GM23248 (cell line): Measurements from ENCODE around the gene TSNAX. TPM values are rescaled to one million over a fixed set of nuclear protein-coding genes. Genes with fewer than 3 reads are reported as not detected.
A peak's percentile ranks its signal among the peaks of the same experiment; 100 is the strongest.

ENCODE experiments used
- DNase-seq: peaks from one replicate; pipeline ENCODE4 v3.0.0-alpha.2; 2015
- H2AFZ ChIP-seq: fragments of 200-600 bp; sonication (generic); 2 replicates; pipeline ENCODE4 v1.6.1; 2016; ENCODE audit warnings: antibody characterized with exemption
- H3F3A ChIP-seq: fragments of 200-600 bp; sonication (generic); 2 replicates; pipeline ENCODE4 v1.6.1; 2016; ENCODE audit warnings: mild to moderate bottlenecking, antibody characterized with exemption, mixed run types; ENCODE audit not compliant: insufficient read depth
- H3K27ac ChIP-seq: fragments of 200-600 bp; sonication (generic); 2 replicates; pipeline ENCODE4 v1.5.1; 2016; ENCODE audit warnings: mild to moderate bottlenecking
- H3K27me3 ChIP-seq: fragments of 200-600 bp; sonication (generic); replicated peaks from 2 replicates; pipeline ENCODE4 v1.6.1; 2016; ENCODE audit warnings: mild to moderate bottlenecking; ENCODE audit not compliant: insufficient read depth
- H3K36me3 ChIP-seq: fragments of 200-600 bp; sonication (generic); 2 replicates; pipeline ENCODE4 v1.6.1; 2016; ENCODE audit warnings: low read depth, mild to moderate bottlenecking
- H3K4me1 ChIP-seq: fragments of 200-600 bp; sonication (generic); 2 replicates; pipeline ENCODE4 v1.6.1; 2016; ENCODE audit warnings: mild to moderate bottlenecking; ENCODE audit not compliant: insufficient read depth
- H3K4me2 ChIP-seq: fragments of 200-600 bp; sonication (generic); one replicate; pipeline ENCODE4 v1.6.1; 2016; ENCODE audit warnings: mild to moderate bottlenecking; ENCODE audit not compliant: unreplicated experiment
- H3K4me3 ChIP-seq: fragments of 200-600 bp; sonication (generic); 2 replicates; pipeline ENCODE4 v1.5.1; 2016; ENCODE audit warnings: mild to moderate bottlenecking
- H3K79me2 ChIP-seq: fragments of 200-600 bp; sonication (generic); 2 replicates; pipeline ENCODE4 v1.6.1; 2016; ENCODE audit warnings: mild to moderate bottlenecking; ENCODE audit not compliant: insufficient read depth
- H3K9ac ChIP-seq: fragments of 200-600 bp; sonication (generic); 2 replicates; pipeline ENCODE4 v1.6.1; 2016; ENCODE audit warnings: mild to moderate bottlenecking
- H3K9me2 ChIP-seq: fragments of 200-600 bp; sonication (generic); 2 replicates; pipeline ENCODE4 v1.6.1; 2016; ENCODE audit warnings: mixed run types, mild to moderate bottlenecking, moderate library complexity; ENCODE audit not compliant: insufficient read depth
- H3K9me3 ChIP-seq: fragments of 200-600 bp; sonication (generic); one replicate; pipeline ENCODE4 v1.6.1; 2017; ENCODE audit warnings: low read depth
- H4K20me1 ChIP-seq: fragments of 200-600 bp; sonication (generic); 2 replicates; pipeline ENCODE4 v1.6.0; 2016; ENCODE audit not compliant: insufficient read depth
- EZH2 ChIP-seq: fragments of 200-600 bp; sonication (generic); IDR thresholded peaks from 2 replicates; pipeline ENCODE4 v1.6.1; 2018; ENCODE audit warnings: antibody characterized with exemption, mild to moderate bottlenecking; ENCODE audit not compliant: insufficient read depth, poor library complexity, severe bottlenecking
- EZH2phosphoT487 ChIP-seq: fragments of 200-600 bp; sonication (generic); IDR thresholded peaks from 2 replicates; pipeline ENCODE4 v1.6.1; 2018; ENCODE audit warnings: antibody characterized with exemption, moderate library complexity, mild to moderate bottlenecking, low read depth; ENCODE audit not compliant: insufficient read depth
- WGBS, 2 experiments: methylation state at CpG; one replicate each; pipeline ENCODE4 v1.1.6; 2015 to 2017; ENCODE audit warnings: low lambda C conversion rate in 2 of 2, low coverage in 1 of 2; ENCODE audit errors: missing lambda C conversion rate in 2 of 2; 5-methylcytosine and 5-hydroxymethylcytosine counted together
- in situ Hi-C: fragments of 300-500 bp; cut with MboI; formaldehyde crosslinking; loops from 2 replicates; pipeline ENCODE4 v1.15.0; 2020
- polyA plus RNA-seq: library from polyadenylated mRNA; unstranded; fragments of >200 nt; fragmentation: Nextera tagmentation; extraction: Ambion mirVana; gene quantifications from 2 replicates; pipeline ENCODE4 v1.2.1, GENCODE V29; 2016
- total RNA-seq: library from RNA; depleted of rRNA; stranded (reverse); fragments of >200 nt; shearing (Covaris generic); gene quantifications from 2 replicates; pipeline ENCODE4 v1.2.3, GENCODE V29; 2014

Gene TSNAX
- total and polyA plus RNA-seq, 2 experiments from 2014 or later: 39.4 to 45.8 TPM

DNA sequence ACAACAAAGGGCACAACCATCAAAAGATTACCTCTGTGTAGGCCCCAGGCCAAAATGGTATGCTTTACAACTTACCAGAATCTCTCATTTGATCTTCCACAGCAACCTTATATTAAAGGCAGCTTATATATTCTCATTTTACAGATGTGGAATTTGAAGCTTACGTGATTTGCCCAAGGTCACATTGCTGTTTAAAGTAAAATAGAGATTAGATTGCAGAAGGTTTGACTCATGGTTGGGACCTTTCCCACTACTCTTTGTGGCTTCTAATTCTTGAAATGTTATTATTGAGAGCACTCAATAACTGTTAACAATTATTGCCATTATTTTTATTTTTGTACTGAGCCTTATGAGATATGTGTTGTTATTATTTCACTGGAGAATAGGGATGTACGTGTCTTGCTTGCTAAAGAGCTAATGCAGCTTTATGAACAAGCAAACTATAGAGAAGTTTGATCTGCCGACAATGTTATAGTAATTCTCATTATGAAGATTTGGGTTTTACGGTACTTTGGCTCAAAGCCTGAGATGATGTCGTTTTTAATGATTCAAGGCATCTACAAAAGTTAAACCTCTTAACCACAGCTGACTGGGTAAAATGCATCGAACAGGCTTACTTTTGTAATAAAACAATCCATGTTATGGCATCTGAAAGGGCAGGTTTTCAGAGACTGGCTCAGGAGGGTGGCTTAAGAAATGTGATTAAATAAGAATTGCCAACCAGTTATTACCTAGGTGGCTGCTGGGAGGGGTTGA lies 43.3 kb upstream of the TSNAX start:
- no peaks in the 10 kb centered on the region for H3K27me3 ChIP-seq
- H3K9ac ChIP-seq: no peak overlapping the region
- H3K4me2 ChIP-seq: no peak overlapping the region
- TF ChIP-seq EZH2 (no peak), EZH2phosphoT487 (no peak)
- in situ Hi-C loops: no loop called here
- no peaks in the 10 kb centered on the region for H4K20me1 ChIP-seq
- no peak overlapping the region for H2AFZ ChIP-seq
- WGBS, 2 experiments: 51 to 55% methylated on average over 6 of the region's 6 CpGs
- H3F3A ChIP-seq: no peaks in the 10 kb centered on the region
- no peak overlapping the region for H3K27ac ChIP-seq
- 0 out of 2 replicates have a peak, but pooled peaks cover 6% of the 10 kb centered on the region for H3K4me1 ChIP-seq
- H3K9me3 ChIP-seq: no peaks in the 10 kb centered on the region
- H3K79me2 ChIP-seq: no peaks in the 10 kb centered on the region
- no peaks in the 10 kb centered on the region for H3K36me3 ChIP-seq
- H3K9me2 ChIP-seq: no peaks in the 10 kb centered on the region
- no peak overlapping the region for H3K4me3 ChIP-seq
- DNase-seq: peak; percentile 9

DNA sequence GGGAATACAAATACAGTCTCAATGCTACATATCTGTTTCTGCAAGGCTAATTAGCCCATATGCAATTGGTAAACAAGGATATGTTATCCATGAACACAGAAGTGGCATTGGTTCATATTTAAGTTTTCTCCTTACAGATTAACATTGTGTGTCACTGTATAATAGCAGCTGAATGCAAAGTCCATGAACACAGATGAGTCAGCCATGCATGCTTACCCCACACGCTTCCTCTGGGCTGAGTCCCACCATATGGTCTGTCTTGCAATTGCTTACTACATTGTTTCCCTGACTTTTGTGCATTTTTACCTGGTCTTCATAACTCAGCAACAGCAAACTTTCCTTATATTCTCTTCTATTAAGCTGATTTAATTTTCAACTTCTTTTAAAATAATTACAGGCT lies 41.5 kb upstream of the TSNAX start:
- WGBS, 2 experiments: 4 to 24% methylated on average over 1 of the region's 1 CpG
- no peak overlapping the region for H3K4me3 ChIP-seq
- no peaks in the 10 kb centered on the region for H3K79me2 ChIP-seq
- H3K27ac ChIP-seq: no peak overlapping the region
- no peaks in the 10 kb centered on the region for H3K9me2 ChIP-seq
- no peaks in the 10 kb centered on the region for H3K27me3 ChIP-seq
- H2AFZ ChIP-seq: no peak overlapping the region
- DNase-seq: peak; percentile 65
- no peak overlapping the region for H3K9ac ChIP-seq
- no peaks in the 10 kb centered on the region for H3F3A ChIP-seq
- no peaks in the 10 kb centered on the region for H3K36me3 ChIP-seq
- no peaks in the 10 kb centered on the region for H3K9me3 ChIP-seq
- 0 out of 2 replicates have a peak, but pooled peaks cover 6% of the 10 kb centered on the region for H3K4me1 ChIP-seq
- H4K20me1 ChIP-seq: no peaks in the 10 kb centered on the region
- in situ Hi-C loops: no loop called here
- no peak overlapping the region for H3K4me2 ChIP-seq
- TF ChIP-seq EZH2phosphoT487 (no peak), EZH2 (no peak)

DNA sequence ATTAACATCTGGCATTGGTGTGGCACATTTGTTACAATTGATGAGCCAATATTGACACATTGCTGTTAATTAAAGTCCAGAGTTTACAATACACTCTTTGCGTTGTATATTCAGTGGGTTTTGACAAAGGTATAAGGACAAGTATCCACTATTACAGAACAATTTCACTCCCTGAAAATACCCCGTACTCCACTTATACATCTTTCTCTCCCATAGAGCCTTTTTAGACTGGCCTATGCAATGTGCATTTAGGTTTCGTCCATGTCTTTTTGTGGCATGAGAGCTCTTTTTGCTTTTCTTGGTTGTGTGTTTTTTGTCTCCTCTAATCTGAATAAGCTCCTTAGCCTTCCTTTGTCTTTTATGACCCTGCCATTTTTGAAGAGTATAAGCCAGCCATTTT lies 40.6 kb upstream of the TSNAX start:
- Histone ChIP-seq H3K9me3 (no peaks in the 10 kb centered on the region), H3K79me2 (no peaks in the 10 kb centered on the region), H3K9ac (no peak overlapping the region), H3F3A (no peaks in the 10 kb centered on the region), H4K20me1 (no peaks in the 10 kb centered on the region), H3K27ac (no peak overlapping the region), H3K4me1 (0 out of 2 replicates have a peak, but pooled peaks cover 6% of the 10 kb centered on the region), H3K27me3 (no peaks in the 10 kb centered on the region), H3K4me3 (no peak overlapping the region), H3K9me2 (no peaks in the 10 kb centered on the region), H2AFZ (no peak overlapping the region), H3K4me2 (no peak overlapping the region), H3K36me3 (no peaks in the 10 kb centered on the region)
- in situ Hi-C loops: no loop called here
- DNase-seq: no peak
- TF ChIP-seq EZH2 (no peak), EZH2phosphoT487 (no peak)
- WGBS, 2 experiments: 95% methylated on average over 3 of the region's 3 CpGs

DNA sequence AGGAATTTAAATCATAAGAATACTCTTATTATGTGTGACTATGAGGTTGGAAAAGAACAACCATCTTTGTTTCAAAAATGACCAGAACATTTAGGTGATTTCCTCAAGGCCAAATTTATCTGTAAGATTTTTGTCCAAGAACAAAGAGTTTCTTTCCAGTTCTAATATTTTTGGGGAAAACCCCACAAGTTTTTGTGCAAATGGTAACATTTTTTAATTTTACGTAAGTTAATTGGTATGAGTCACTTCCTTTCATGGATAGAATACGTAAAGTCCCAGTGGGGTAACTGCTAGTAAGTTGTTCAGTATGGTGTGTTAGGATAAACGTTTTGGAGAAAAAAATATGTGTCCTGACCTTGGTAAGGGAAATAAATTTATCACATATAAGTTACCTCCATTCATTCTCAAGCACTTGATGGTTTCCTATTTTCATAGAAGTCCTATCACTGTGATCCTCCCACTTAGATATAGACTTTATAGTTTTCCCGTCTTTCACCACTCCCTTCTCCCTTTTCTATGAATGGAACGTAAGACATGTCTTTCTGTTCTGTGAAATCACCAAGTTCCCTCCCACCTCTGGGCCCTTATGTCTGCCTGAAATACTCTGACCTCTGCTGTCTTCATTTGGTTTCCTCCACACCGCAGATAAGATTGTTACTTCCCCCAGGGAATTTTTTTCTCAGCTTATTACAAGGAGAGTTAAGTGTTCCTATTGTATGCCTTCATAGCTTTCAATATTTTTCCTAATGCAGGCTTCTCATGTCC lies 34.9 kb upstream of the TSNAX start:
- in situ Hi-C loops: no loop called here
- Histone ChIP-seq H3K9ac (no peak overlapping the region), H3K79me2 (no peaks in the 10 kb centered on the region), H3K4me2 (no peak overlapping the region), H3K9me2 (no peaks in the 10 kb centered on the region), H2AFZ (no peak overlapping the region), H3K9me3 (no peaks in the 10 kb centered on the region), H3F3A (no peaks in the 10 kb centered on the region), H3K4me3 (no peak overlapping the region), H3K36me3 (no peaks in the 10 kb centered on the region), H3K27ac (no peak overlapping the region), H3K27me3 (no peaks in the 10 kb centered on the region), H4K20me1 (no peaks in the 10 kb centered on the region), H3K4me1 (no peaks in the 10 kb centered on the region)
- DNase-seq: peak; percentile 29
- TF ChIP-seq EZH2phosphoT487 (no peak), EZH2 (no peak)
- 44 to 45% methylated on average over 6 of the region's 6 CpGs for WGBS, 2 experiments
